ENCODE data around the gene ATP13A1. TPM values are rescaled to one million over a fixed set of nuclear protein-coding genes. Genes with fewer than 3 reads are reported as not detected.
A peak's percentile ranks its signal among the peaks of the same experiment; 100 is the strongest.
"Not testable (repeated sequence)": the region's sequence is repeated elsewhere in the genome, so short reads cannot be mapped to it uniquely, and the experiment has no call there.

The ATP13A1 gene
- total RNA-seq, 2 donors from 2014 or later: 33.1 to 33.3 TPM

DNA sequence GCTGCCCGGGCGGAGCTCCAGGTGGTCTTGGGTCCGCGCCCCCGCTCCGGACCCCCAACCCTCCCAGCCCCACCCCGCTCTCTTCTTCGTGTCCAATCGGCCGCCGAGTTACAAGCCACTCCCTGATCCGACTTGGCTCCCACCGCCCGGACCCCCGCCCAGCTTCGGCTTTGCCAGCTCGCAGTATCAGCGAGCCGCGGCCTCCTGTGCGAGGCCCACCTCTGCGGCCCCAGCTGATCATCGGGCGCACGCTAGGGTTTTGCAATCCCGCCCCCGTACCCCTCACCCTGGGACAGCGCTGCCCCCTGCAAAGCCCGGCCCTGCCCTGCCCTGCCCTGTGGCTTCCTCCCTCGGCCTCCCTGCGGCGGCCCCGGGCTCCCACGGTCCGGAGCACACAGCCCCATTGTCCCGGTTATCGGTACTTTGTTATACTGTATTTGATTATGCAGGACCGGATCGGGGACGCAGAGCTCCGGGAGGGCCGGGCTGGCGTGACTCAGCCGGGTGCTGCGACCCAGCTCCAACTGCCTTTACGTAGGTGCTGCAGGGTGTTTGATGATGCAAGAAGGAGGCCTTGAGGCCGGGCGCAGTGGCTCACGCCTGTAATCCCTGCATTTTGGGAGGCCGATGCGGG is 34.9 kb downstream of the ATP13A1 start:
- intact Hi-C loops (cut with DNase I): no loop called here
- DNase-seq (ENCODE audit: low spot score): no peak

DNA sequence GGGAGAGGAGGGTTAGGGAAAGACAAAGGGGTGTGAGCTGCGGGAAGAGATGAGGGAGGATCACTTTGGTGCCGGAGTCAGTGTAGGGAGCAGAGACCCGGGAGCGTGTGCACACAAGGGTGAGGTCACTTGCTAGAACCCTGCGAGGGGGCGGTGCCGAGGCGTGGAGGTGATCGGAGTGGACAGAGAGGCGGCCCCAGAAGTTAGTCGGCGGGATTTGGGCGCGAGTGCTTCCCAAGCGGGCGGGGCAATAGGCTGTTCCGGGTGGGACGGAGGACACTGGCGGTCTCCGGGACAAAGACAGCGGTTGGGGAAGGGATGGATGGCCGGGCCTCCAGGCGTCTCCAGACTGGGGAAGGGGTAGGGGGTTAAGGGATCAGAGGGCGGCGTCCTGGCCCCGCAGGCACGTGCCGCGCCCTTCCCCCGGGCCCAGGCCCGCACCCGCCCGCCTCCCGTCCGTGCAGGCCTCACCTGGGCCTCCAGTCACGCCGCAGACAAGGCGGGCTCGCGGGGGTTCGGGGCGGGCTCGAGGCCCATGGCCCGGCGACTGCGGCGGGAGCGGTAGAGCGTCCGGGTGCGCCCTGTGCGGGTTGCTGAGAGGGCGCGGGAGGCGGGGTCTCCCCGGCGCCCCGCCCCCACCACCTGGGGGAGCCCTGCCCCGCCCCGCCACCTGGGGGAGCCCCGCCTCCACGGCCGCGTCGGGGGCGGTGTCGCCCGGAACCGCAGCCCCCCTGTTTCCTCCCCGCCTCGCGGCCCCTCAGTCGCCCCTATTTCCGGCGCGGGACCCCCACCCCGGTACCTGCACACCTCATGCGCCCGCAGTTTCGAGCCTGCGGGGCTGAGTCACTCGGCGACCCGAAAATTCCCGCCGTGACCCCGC is 35.6 kb downstream of the ATP13A1 start, which contains the start of gene LPAR2:
Gene LPAR2, minus strand, starts transcription at position 600 of the 880 bp plus-strand sequence. CDS start 945 bp downstream, outside the sequence.
- intact Hi-C loops (cut with DNase I): no loop called here
- peak; percentile 81 for DNase-seq (ENCODE audit: low spot score)

DNA sequence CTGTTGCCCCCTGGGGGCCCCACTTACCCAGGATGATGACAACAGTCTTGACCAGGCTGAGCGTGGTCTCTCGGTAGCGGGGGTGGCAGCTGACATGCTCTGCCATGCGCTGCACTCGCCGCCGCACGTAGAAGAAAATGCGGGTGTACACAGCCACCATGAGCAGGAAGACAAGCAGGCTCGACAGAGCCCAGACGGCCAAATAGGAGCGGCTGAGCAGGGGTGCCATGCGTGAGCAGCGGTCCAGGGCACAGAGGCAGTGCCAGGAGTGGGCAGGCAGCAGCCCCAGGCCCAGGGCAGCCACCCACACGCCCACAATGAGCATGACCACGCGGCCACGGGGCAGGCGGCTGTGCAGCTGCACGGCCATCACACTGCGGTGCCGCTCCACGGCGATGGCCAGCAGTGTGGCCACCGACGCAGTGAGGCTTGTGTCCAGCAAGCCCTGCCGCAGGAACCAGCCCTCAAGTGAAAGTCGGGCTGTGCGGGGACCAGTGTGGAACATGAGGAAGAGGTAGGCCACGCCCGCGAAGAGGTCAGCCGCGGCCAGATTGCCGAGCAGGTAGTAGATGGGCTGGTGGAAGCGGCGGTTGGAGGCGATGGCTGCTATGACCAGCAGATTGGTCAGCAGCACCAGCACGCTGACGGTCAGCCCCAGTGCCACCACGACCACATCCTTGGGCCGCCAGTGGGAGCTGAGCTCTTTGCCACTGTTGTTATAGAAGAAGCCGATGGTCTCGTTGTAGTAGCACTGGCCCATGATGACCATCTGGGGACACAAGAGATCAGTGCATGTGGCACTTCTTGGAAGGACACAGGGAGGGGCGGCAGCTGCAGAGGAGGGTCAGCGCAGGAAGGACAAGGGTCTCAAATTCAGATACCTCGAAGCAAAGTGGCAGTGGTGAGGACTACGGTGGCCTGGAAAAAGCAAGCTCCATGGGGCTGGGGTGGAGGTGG is 36.7 kb downstream of the ATP13A1 start:
- no peak for DNase-seq (ENCODE audit: low spot score)
- intact Hi-C loops (cut with DNase I): no loop called here

DNA sequence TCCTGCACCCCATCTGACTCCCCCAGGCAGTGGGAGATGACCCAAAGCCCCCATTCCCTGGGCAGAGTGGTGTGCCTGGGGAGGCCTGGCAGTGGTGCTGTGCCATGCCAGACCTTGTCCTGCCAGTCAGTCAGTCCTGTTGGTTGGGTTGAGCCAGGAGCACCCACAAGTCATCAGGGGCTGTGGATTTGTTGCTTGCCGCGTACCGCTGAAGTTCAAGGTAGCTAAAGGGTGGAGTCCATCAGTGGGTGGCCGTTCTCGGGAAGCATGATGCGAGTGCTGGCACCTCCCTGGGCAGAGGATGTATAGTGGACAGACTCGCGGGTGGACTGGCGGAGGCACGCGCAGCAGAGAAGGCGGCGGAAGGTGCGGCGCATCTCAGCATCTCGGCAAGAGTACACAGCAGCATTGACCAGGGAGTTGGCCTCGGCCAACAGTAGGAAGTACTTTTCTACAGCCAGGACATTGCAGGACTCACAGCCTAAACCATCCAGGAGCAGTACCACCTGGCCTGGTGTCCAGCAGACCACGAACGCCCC is 39.4 kb downstream of the ATP13A1 start:
- no peak for DNase-seq (ENCODE audit: low spot score)

DNA sequence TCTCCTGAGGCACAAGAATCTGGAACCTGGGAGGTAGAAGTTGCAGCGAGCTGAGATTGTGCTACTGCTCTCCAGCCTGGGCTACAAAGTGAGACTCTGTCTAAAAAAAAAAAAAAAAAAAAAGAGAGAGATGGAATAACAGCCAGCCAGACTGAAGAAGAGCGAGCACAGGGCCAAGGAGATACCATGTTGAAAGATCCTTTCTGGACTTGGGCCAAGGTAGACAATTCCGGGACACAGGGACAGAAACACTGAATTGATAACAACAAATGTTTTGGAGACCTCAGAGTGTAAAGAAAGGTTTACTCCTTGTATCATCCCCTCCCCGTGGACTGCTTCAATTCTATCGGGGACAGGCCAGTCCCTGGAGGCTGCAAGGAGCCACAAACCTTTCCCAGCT is 40.1 kb downstream of the ATP13A1 start:
- DNase-seq (ENCODE audit: low spot score): no peak
- intact Hi-C loops (cut with DNase I): no loop called here

More for the DNA sequence above, 39.4 kb downstream of the ATP13A1 start:
- intact Hi-C loops (cut with DNase I): no loop called here

DNA sequence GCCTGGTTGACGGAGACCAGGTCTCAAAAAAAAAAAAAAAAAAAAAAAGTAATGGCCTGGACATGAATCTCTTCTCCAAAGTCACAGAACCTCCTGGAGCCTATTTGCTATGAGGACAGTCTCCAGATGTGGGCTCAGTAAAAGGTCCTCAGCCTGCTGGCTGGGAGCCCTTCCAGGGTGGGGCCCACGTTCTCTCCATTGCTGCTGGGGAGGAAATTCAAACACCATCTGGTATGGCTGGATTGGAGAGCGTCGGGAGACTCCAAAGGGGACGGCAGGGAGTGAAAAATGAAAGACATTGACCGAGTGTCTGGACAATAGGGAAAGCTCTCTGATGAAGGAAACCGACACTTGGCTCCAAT is 43.6 kb downstream of the ATP13A1 start:
- intact Hi-C loops (cut with DNase I): no loop called here
- no peak for DNase-seq (ENCODE audit: low spot score)

DNA sequence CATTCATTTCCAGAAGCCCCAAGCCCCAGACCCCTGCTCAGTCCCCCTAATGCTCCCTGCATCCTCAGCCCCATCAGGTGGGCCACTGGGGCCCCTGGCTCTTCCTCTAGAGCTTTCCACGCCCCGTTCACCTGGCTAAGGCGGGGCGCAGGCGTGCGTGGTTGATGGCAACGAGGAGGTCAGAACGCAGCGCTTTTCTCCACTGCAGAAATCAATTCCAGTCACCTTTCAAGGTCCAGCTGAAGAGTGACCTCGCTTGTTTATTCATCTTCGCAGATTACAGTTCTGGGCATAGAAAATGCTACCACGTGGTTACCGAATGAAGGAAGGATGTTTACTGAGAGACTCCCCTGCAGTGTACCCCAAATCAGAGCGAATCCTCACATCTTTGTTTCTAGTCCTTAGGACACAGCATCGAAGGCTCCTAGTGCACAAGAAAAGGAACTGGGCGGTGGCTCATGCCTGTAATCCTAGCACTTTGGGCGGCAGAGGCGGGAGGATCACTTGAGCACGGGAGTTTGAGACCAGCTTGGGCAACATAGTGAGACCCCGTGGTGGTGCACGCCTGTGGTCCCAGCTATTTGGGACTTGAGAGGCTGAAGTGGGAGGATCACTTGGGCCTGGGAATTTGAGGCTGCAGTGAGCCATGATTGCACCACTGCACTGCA is 44.2 kb downstream of the ATP13A1 start:
- intact Hi-C loops (cut with DNase I): no loop called here
- DNase-seq (ENCODE audit: low spot score): no peak

DNA sequence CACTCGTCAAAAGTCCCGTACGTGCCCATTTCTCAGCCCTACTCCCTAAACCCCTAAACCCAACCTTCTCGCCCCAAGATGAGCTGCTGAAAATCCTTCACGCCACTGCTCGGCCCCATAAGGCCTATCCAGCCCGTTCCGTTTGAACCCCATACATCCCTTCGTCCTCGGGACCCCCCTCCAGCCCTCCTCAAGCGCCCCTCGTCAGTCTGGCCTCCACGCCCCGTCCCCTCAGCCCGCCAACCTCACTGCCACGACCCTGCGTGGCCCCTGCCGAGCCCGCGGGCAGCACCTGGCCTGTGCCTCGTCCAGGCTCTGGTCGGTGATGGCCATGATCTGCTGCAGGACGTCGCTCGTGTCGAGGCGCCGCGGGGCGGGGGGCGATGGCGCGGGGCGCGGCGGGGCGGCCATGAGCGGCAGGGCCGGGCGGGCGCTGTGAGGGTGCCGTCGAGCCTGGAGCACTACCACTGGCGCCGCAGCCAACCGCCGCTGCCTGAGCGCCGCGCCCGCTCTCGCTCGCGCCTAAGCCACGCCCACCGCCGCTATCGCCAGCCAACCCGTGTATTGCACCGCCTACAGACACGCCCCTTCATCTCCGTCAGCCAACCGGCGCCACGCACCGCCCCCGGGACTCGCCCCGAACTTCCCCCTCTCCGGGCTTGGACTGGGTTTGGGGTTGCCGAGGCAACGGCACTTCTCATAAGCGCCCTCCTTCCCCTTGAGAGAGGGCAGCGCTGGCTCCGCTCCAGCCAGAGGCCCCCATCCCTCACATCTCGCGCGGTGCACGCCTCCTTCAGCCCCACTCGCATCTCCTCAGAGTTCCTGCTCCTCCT is 45.0 kb downstream of the ATP13A1 start, which contains the start of gene PBX4:
Gene PBX4, minus strand, starts transcription at position 469 of the 833 bp plus-strand sequence. Its CDS starts 58 bp downstream, at position 411.
- DNase-seq (ENCODE audit: low spot score): peak; percentile 98
- intact Hi-C loops (cut with DNase I): no loop called here

DNA sequence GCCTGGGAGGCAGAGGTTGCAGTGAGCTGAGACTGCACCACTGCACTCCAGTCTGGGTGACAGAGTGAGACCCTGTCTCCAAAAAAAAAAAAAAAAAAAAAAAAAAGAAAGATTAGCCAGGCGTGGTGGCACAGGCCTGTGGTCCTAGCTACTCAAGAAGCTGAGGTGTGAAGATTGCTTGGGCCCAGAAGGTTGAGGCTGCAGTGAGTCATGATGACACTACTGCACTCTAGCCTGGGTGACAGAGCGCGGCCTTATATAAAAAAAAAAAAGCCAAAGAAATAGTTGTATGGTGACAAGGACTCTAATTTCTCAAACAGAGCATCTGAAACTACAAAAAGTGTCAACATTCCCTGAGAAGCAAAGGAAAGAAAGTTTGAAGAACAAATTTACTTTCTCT is 48.4 kb downstream of the ATP13A1 start:
- intact Hi-C loops (cut with DNase I): no loop called here
- DNase-seq (ENCODE audit: low spot score): no peak

DNA sequence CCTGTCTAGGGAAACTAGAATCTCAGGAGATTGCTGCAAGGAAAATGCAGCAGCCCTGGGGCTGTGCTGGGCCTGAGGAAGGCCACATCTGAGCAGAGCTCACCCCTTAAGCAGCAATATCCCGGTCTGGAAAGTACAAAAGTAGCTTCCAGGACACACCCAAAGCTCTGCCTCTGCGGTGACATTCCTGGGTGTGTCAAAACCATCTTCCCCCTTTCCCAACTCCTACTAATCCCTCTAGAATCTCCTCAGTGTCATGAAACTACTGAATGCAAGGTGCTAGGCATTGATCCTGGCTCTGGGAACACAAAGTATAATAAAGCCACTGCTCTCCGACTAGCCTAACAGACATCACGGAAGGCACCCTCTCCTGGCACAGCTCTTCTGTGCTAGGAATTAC is 50.0 kb downstream of the ATP13A1 start:
- intact Hi-C loops (cut with DNase I): no loop called here
- no peak for DNase-seq (ENCODE audit: low spot score)

DNA sequence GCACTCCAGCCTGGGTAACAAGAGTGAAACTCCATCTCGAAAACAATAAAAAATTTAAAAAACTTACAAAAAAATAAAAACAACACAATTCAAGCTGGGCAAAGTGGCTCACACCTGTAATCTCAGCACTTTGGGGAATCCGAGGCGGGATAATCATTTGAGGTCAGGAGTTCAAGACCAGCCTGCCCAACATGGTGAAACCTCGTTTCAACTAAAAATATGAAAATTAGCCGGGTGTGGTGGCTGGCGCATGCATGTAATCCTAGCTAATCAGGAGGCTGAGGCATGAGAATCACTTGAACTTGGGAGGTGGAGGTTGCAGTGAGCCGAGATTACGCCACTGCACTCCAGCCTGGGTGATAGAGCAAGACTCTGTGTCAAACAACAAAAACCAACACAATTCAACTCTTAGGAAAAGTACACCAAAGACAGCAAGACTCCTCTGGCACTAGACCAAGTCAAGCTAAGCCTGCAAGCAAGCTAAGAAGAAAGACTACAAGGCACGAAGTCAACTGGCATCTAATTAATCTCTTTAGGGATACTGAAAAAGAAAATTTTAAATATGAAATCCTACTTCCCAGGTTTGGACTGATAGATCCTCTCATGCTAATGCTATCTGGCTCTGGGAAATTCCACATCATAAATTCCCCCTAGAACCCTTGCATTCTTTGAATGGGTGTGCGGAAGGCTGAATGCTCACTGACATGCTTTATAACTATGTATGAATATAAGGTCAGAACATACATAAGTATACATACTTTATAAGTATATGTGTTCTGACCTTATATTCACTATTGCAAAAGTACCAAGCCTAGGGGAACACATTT is 52.9 kb downstream of the ATP13A1 start:
- no peak for DNase-seq (ENCODE audit: low spot score)
- intact Hi-C loops (cut with DNase I): no loop called here

DNA sequence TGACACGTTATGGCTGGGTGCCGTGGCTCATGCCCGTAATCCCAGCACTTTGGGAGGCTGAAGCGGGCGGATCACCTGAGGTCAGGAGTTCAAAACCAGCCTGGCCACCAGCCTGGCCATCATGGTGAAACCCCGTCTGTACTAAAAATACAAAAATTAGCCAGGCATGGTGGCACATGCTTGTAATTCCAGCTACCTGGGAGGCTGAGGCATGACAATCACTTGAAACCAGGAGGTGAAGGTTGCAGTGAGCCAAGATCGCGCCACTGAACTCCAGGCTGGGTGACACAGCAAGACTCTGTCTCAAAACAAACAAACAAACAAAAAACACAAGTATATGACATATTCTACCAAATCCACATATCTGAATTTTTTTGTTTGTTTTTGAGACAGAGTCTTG is 56.8 kb downstream of the ATP13A1 start:
- intact Hi-C loops (cut with DNase I): not testable (repeated sequence)

DNA sequence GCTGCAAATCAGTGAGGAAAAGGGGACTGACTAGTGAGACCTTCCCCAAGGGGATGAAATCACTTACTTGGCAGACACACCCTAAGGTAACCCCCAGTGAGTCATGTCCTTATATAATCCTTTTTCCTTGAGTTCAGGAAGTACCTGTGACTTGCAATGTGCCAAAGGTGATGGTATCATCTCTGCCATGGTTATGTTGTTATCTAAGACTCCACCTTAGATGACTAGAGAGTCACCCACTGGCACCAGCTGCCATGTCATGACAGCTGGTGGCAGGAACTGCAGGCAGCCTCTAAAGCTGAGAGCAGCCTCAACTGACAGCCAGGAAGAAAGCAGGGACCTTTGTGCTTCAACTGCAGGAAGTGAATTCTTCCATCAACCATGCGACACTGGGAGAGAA is 57.5 kb downstream of the ATP13A1 start:
- DNase-seq (ENCODE audit: low spot score): no peak
- intact Hi-C loops (cut with DNase I): no loop called here

More for the DNA sequence above, 56.8 kb downstream of the ATP13A1 start:
- not testable (repeated sequence) for DNase-seq (ENCODE audit: low spot score)

DNA sequence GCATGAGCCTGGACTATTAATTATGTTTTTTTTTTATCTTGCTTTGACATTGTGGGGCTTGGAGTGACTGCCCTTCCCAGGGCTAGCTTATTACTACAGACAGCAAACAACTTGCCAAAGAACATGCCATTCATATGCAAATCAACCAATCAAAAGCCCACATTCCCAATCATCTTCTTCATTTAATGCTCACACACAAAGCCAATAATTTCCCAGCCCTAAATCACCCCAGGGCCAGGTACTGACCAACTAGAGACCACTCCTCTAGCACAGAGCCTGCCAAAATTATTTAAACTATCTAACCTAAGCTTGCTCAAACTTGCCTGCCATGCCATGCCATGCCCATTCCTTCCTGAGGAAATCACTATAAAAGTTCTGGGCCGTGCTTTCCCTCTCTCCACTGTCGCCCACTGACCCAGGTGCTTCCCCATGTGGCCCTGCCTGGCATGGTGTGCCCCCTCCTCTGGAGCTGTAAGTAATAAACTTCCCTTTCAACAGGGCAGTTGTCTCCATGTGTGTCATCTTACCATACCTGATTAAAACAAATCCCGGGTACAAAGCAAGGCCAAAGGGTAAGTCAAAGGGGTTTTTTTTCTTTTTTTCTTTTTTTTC is 60.7 kb downstream of the ATP13A1 start:
- intact Hi-C loops (cut with DNase I): no loop called here
- DNase-seq (ENCODE audit: low spot score): no peak

DNA sequence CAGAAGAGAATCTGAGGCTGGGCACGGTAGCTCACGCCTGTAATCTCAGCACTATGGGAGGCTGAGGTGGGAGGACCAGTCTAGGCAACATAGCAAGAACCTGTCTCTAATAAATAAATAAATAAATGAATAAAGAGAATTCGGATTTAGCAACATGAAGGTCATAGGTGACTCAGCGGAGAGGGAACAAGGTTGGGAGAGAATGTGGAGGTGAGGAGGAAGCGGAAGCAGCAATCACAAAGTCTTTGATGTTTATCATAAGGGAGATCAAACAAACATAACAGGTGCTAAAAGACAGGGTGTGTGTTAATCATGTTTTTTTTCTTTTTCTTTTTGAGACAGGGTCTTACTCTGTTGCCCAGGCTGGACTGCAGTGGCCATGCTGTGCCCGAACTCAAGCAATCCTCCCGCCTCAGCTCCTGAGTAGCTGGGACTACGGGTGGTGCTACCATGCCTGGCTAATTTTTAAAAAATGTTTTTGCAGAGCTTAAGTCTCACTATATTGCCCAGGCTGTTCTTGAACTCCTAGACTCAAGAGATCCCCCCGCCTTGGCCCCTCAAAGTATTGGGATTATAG is 61.3 kb downstream of the ATP13A1 start:
- intact Hi-C loops (cut with DNase I): no loop called here
- DNase-seq (ENCODE audit: low spot score): no peak

DNA sequence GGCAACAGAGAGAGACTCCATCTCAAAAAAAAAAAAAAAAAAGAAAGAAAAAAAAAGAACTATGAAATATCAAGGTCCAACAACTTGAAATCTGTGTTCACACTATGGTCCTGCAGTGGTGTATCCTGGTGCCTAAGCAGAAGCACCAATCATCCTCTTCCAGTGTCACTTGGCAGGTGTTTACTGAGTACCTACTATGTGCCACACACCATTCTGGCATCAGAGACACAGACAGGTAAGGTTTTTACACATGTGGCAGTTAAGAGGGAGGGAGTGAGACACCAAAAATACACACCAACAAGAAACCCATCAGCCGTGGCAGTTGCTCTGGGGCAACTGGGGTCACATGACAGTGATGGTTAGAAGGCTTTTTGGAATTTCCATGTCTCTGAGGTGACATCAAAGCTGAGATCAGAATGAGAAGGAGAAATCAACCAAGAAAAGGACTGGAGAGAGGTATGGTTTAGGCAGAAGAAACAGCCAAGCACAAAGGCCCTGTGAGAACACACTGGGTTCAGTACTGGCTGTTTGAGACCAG is 62.6 kb downstream of the ATP13A1 start:
- intact Hi-C loops (cut with DNase I): no loop called here
- no peak for DNase-seq (ENCODE audit: low spot score)
